Measurements from ENCODE around the gene APOA5.
"Not testable (repeated sequence)": the region's sequence is repeated elsewhere in the genome, so short reads cannot be mapped to it uniquely, and the experiment has no call there.

The APOA5 gene

DNA sequence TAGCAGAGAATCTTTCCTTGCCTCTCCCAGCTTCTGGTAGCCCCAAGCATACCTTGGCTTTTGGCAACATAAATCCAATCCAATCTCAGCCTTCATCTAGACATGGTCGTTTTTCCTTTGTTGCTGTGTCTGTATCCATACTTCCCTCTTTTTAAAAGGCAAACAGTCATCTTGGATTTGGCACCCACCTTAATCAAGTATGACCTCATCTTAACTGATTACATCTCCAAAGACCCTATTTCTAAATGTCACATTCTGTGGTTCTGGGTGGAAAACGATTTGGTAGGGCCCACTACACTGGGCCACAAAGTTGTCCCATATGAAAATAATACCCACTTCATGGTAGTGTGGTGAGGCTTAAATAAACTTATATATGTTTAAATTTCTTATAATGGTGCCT, 19.7 kb downstream of the APOA5 start:
- peak; percentile 58 for DNase-seq

- DNase-seq: no peak
These were observed 29.5 kb downstream of the APOA5 start for GRCh38 chr11:116762132-116762531.

DNA sequence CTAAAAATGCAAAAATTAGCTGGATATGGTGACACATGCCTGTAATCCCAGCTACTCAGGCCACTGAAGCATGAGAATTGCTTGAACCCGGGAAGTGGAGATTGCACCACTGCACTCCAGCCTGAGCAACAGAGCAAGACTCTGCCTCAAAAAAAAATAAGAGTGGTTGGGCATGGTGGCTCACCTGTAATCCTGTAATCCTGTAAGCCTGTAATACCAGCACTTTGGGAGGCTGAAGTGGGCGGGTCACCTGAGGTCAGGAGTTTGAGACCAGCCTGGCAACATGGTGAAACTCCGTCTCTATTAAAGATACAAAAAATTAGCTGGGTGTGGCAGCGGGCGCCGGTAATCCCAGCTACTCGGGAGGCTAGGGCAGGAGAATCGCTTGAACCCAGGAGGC, 35.6 kb downstream of the APOA5 start:
- not testable (repeated sequence) for DNase-seq

DNA sequence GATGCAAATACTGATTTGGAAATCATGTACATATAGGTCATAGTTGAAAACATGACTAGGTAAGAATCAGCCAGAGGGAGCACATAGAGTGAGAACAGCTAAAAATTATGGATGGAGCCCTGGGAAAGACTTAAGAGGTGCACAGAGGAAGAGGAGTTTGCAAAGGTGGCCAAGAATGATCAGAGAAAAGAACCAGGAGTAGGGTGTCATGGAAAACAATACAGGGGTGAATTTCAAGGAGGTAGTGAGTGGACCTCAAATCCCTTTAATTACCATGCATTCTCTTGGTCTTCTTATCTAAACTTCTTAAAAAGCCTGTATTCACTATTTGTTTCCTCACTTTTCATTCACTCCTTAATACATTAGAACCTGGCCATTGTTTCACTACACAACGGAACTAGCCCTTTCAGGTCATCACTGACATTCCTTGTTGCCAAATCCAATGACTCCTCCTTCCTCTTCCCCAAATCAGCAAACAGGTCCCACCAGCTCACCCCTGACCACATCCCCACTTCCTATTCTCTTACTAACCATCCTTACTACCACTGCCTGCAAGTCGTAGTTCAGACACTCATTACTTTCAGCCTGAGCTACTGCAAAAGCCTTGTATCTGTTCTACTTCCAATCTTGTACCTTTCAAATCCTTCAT, 41.5 kb downstream of the APOA5 start:
- no peak for DNase-seq

- DNase-seq: no peak
These were observed 49.6 kb downstream of the APOA5 start for GRCh38 chr11:116742104-116742503.

- DNase-seq: no peak
These were observed 50.9 kb downstream of the APOA5 start for GRCh38 chr11:116740741-116741140.

All from OCI-M1 (cell line).